ENCODE results near the gene E2F4.

DNA sequence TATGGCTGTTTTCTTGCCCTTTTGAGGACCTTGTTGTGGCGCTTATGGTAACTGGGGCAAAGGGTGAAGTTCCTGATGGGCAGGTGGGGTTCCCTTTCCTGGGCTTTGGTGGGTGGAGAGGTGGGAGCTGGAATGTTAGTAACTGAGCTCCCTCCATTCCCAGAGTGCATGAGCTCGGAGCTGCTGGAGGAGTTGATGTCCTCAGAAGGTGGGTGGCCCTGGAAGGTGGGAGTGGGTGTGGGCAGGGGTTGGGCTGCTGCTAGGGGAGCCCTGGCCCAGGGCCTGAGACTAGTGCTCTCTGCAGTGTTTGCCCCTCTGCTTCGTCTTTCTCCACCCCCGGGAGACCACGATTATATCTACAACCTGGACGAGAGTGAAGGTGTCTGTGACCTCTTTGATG is 5.7 kb downstream of the E2F4 start:
- TF ChIP-seq POLR2AphosphoS5 (IDR thresholded peaks at IDR 0.05) (no peak), POLR2A (IDR thresholded peaks at IDR 0.05) (no peak), EP300 (IDR thresholded peaks at IDR 0.05) (no peak)
- TF ChIP-seq, protein P1, sequence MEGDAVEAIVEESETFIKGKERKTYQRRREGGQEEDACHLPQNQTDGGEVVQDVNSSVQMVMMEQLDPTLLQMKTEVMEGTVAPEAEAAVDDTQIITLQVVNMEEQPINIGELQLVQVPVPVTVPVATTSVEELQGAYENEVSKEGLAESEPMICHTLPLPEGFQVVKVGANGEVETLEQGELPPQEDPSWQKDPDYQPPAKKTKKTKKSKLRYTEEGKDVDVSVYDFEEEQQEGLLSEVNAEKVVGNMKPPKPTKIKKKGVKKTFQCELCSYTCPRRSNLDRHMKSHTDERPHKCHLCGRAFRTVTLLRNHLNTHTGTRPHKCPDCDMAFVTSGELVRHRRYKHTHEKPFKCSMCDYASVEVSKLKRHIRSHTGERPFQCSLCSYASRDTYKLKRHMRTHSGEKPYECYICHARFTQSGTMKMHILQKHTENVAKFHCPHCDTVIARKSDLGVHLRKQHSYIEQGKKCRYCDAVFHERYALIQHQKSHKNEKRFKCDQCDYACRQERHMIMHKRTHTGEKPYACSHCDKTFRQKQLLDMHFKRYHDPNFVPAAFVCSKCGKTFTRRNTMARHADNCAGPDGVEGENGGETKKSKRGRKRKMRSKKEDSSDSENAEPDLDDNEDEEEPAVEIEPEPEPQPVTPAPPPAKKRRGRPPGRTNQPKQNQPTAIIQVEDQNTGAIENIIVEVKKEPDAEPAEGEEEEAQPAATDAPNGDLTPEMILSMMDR (IDR thresholded peaks at IDR 0.05) = no peak

Measured in stomach (tissue), 4 donors.